HG03064 (cell line): ENCODE results near the gene CERS6.
"Not testable (repeated sequence)": the region's sequence is repeated elsewhere in the genome, so short reads cannot be mapped to it uniquely, and the experiment has no call there.

Experiments
- ATAC-seq: cut with Tn5 transposase; IDR thresholded peaks from one replicate; pipeline ENCODE4 v1.9.1; 2021; ENCODE audit warnings: low read depth; ENCODE audit not compliant: unreplicated experiment

Gene CERS6

DNA sequence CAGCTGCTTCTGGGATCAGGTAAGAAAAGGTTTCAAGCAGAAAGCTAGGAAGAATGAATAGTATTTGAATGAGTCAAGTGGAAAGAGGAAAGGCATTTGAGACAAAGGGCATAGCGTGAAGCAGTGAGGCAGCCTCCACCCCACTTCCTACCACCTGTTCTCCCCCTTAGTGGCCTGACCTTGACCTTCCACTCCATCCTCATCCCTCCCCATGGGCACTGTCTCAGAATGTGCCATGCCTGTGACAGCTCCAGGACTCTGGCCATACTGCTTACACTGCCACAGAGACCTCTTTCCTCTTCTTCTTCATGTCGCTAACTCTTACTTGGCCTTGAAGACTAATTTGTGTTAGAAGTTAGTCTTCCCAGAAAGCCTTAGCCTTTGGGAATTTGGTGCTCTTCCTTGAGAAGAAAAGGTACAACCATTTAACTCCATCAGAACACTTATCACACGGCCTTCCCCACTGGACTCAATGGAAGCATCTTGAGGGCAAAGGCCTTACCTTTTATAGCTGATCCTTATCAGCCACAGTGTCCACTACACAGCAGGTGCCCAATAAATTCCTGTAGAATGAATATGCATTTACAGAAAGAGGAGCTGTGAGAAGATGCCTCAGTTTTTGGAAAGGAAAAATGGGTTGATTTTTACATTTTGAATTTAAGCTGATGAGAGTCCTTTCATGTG lies 331.2 kb downstream of the CERS6 start:
- ATAC-seq = no peak

DNA sequence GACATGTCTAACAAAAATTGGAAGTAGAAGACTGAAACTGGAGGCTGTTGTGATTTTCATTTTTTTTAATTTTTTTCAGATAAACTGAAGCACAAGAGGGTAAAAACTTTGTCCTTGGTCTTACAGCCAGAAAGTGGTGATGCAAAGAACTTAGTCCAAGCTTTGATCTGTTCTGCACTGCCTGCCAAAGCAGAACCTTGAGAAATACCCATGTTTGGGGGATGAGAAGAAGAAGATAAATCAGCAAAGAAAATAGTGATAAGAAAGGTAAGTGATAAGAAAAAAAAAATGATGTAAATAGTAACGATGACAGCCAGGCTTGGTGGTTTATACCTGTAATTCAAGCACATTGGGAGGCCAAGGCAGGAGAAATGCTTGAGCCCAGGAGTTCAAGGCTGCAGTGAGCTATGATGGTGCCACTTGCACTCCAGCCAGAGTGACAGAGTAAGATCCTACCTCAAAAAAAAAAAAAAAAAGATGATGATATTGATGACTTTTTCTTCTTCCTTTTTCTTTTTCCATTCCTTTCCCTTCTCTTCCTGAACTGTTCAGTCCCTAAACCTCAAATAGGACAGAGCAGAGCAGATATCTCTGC lies 331.8 kb downstream of the CERS6 start:
- no peak for ATAC-seq

DNA sequence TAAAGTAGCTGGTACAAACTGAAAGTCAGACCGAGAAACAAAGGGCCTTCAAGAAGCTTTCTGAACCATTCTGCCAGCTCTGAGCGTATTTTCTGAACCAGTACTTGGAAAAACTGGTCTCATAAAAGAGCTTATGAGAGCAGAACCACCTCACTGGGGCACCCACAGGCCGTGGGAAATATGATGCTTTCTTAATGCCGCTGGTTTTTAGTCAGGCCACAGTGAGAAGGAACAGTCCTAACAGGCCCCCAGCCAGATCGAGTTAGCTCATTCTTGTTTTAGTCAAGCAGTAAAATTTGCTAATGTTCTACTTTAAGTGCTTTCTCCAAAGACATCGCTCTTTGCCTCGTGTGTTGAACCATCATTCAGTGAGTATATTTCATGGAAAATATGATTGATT lies 333.7 kb downstream of the CERS6 start:
- ATAC-seq = no peak

DNA sequence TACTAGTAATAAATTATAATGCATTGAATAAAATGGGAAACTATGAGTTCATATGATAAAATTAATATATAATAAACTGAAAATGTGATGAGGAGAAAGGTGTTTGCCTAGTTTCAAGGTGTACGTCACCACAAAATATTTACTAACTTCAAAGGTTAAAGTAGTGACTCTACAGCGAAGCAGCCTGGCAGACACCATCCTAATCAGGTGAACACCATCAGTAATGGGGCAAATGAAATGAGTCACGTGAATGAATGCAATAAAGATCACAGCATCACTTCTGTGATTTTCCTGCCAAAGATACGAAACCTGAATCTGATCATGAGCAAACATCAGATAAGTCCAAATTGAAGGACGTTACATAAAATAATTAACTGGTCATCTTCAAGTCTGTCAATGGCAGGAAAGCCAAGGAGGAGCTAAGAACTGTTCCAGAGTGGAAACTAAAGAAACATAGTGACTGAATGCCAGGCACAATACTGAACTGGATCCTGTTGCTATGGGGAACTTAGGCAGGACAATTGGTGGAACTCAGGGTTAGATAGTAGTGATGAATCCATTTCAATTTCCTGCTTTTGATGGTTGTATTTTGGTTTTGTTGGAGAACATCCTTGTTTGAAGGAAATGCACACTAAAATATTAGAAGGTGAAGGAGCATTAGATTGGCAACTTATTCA lies 334.3 kb downstream of the CERS6 start:
- ATAC-seq = no peak

DNA sequence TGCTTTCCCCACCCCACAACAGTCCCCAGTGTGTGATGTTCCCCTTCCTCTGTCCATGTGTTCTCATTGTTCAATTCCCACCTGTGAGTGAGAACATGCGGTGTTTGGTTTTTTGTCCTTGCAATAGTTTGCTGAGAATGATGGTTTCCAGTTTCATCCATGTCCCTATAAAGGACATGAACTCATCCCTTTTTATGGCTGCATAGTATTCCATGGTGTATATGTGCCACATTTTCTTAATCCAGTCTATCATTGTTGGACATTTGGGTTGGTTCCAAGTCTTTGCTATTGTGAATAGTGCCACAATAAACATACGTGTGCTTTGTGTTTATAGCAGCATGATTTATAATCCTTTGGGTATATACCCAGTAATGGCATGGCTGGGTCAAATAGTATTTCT lies 335.1 kb downstream of the CERS6 start:
- not testable (repeated sequence) for ATAC-seq

DNA sequence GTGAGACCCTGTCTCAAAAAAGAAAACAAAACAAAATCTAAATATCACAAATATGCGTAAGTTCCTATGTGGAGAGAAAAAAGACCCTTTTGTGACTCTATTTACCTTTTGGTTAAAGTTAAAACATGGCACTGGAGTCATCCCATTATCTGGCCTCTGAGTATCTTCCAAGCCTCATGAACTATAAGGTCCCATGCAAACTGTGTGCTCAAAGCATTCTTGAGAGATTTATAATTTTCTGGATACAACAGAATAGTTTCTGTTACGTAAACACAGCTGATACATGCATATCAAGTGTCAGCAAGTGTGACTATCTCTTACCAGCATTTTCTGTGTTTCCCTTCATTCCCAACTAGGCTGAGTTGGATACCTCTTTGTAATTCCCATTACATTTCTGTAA lies 337.5 kb downstream of the CERS6 start:
- ATAC-seq = no peak

DNA sequence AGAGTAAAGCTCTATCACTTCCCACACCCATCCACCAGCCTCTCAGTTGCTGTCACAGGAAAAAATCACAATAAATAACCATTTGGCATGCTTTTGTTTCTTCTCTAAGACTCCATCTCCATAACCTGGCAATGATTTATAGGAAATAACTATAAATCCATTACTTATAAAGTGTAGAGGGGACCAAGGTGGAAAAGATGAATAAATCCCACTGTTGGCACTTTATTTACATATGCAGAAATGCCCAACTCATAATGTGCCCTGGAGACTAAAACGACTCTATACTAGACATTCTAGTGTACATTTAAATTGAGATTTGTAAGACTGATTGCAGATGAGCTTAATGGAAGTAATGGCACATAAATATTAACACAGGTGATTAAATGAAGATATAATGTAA lies 338.9 kb downstream of the CERS6 start:
- ATAC-seq = no peak

DNA sequence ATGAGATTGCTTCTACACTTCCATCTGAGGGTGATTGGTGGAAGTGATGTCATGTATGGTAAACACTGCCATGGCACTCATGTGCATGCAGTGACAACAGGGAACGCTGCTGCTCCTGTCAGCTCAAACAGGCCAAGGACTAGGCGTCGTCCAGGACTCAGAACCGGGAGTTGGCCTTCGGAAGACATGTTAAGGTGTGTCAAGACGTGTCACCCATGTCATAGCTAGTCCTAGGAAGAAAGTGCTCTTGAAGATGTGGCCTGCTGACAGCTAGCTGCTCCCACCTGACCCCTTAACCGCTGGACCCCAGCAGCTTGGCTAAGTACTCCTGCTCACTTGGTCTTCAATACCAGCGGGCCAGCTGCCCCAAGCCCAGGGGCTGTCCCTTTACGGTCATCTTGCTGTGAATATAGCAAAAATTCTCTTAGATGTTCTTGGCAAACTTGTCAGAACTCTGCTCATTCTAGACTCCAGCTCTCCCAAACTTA lies 340.1 kb downstream of the CERS6 start:
- no peak for ATAC-seq

DNA sequence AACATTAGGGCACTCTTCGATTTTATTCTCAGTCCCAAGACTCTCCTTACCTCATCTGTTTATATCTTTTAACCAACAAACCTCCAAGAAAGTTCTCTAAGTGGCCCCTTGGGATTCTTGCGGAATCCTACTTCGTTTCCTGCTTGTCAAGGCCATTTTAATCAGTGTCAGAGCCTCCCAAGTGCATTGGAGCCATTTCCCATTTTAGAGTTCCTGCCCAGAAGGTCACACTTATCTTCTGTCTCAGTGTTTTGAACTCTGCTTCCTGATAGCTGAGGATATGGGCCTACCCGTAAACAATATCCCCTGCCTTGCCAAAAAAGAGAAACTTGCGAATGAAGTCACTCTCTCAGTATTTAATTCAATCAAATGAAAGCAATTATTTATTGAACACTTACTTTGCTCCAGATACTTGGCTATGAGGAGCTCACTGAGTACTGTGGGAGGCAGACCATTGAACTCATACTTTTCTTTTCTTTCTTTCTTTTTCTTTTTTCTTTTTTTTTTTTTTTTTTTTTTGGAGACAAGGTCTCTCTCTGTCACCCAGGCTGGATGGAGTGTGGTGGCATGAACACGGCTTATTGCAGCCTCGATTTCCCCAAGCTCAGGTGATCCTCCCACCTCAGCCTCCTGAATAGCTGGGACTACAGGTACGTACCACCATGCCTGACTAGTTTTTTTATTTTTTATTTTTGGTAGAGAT lies 340.7 kb downstream of the CERS6 start:
- ATAC-seq = no peak

DNA sequence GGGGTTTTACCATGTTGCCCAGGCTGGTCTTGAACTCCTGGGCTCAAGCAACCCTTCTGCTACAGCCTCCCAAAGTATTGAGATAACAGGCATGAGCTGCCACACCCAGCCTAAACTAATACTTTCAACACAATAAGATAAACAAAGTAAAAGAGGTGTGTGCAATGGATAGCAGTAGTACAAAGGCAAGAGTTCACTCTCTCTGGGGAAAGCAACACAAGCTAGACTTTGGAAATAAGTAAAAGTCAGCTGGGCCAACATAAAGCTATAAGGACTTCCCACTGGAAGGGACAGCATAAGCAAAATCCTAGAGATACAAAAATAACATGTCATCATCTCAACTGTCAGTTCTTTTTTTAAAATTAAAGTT lies 341.2 kb downstream of the CERS6 start:
- no peak for ATAC-seq

DNA sequence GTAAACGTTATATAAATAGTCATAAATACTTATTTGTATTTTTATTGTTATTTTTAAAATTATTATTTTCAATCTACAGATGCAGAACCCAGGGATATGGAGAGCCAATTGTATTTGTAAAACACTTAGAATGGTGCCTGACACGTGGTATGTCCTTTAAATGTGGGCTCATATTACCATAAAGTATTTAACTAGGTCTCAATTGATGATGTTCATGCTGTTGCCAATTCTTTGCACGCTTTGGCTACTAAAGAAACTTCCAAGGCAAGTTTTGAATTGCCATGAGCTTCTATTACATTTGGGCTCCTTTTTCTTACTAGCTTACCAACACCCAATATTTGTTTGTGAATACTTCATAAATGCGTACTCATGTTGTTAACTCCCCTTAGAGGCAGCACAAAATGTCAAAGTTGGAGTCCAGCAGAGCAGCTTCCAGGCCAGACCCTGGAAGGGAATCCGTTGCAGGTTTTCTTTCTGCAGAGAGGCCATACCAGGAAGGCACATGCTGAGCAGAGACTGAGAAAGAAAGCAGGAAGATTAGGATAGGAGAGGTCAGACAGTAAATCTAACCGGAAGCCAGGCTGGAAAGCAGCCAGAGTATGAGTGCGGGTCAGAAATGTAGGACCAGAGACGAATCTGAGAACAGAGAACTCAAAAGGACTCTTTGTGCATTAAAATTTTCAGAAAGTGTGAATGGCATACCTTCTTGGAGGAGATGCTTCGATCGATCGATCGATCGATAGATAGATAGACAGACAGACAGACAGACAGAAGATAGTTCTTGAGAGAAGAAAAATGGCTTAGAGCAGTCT lies 342.2 kb downstream of the CERS6 start:
- ATAC-seq = no peak

DNA sequence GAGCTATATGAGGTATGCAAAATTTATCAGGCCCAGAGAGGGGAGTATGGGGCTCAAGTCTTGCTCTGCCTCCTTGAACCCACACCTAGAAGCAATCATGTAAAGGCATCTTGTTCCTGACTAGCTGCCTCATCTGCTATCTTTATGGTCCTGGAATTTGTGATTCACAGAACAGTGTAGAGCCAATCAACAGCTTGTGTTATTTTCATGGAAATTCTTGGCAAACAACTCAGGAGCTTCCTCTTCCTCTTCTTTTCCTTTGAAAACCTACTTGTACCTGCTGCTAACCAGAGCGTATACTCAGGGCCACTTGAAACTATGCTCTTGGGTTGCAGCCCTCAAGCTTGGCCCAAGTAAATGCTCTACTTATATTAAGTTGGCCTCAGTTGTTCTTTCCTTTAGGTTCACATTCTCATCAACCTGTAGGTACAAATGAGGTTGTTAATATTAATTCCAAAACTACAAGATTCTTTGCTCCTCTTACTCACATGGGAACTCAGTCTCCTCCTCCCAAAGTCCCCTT lies 342.9 kb downstream of the CERS6 start:
- no peak for ATAC-seq

DNA sequence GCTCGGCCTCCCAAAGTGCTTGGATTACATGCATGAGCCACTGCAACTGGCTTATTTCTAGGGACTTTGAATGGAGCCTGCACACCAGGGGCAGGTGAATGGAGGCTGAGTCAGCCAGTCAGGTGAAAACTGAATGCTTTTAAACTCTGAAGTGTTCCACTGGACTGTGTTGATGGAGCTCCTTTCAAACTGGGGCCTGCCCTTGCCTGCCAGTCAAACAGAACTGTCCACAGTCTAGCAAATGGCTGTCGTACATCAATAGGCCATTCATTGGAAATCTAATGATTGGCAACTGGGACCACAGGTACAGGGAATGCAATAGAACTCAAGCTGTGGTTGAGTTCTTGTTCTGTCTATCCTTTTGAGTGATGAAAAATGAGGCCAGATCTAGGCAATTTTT lies 345.4 kb downstream of the CERS6 start:
- ATAC-seq = no peak

DNA sequence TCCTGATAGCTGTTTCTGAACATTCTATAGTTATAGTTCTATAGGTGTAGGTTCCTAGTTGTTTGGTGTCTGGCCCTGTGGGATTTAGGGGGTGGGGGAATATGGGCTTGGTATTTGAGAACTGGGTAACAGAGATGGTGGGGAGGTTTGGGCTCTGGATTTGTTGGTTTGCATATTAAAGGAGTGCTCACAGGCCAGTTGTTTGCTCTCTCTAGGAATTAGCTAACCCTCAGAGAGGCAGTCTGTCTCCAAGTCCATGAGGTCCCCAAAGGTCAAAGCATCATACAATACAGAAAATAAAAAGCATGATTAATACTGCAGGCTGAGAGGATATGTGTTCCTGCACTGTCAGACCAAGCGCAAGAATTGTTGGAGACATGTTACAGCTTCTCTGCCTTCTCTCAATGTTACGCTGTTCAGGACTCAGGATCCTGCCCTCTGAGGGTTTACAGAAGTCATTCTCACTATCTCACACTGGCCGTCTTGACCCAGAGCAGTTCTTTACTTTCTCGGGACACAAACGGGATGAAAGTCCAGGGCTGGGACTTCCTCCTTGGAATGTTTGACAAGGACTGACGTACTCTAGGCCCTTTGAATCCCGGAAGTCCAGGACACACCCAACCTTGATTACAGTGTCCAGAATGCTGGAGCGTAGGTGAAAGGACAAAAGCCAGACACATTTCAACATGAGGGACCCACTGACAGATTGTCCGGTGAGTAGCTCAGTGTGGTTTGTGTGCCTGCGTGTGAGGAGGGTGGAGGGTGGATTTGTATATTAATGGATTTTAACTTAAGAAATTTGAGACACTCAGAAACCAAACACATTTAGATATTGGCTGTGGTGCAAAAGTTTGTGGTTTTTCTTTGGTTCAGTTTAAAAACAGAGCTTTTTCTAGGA lies 346.1 kb downstream of the CERS6 start, which contains the start of gene NOSTRIN:
TSS of gene NOSTRIN (plus strand) at position 677 of the 898 bp plus-strand sequence. CDS start at position 687, 10 bp downstream.
- ATAC-seq = no peak

DNA sequence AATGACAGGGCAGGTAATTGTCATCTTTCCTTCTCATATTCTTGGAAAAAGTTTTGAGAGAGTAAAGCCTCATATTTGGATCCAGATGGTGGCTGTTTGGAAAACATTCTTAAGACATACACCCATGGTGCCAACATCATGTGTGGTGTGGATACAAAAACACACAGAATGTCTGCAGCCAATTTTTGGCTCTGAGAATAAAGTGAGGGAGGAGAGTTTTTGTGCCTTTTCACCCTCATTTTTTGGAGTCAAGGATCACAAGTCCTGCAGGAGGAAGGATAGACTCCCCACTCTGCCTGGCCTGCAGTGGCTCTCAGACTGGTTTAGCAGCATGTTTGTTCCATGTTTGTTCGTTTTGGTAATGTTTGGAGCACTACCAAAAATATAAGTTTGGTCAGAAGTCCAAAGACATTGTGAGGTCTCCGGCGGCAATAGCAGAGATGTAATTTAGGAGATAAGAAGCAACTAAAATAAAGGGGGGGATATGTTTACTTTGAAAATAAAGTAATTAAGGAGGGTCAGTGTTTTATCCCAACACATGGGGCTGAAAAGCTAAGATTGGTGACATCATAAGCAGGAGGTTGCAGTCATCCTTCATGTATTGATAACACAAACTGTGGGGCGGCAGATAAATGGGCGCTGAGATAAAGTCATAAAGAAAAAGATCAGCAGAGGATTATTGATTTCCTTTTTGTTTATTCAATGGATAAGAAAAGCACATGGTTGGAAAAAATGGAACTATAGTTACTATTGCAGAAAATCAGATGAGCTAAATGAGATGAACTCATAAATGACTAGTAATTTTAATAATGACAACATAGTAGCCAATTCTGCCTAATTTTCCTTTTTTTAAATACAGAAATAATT lies 347.0 kb downstream of the CERS6 start:
- no peak for ATAC-seq

DNA sequence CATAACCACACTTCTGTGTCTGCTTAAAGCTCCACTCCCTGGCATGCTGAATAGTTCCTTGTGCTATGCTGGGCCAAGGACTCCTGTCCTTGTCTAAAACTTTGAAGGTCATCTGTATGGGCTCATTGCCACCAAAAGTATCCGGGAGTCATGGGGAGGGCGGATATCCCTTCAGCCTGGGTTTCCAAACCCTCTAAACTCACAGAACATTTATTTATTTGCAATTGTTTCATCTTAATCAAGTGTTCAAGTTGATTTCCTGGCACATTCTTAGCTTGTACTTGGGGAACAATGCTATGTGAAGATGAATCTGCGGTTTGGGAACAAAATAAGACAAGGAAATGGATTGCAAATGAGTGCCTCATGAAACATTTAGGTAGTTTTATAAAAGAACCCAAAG lies 348.1 kb downstream of the CERS6 start:
- no peak for ATAC-seq

DNA sequence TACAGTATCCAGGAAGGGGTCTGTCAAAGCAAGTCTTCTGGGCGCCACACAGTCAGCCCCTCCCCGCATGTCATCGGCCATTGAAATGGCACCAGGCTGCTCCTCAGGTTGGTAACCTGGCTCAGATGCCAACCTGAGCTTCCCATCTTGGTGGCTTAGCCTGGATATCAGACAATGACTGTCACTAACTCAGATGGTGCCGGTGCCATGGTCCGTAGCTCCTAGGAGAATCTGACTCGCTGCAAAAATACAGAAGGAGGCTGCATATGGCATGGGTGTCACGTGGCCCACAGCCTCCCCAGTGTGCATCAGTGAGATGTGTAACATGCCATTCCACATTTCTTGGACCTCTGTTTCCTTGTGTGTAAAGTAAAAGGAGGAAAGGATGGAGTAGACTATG lies 349.5 kb downstream of the CERS6 start:
- no peak for ATAC-seq

DNA sequence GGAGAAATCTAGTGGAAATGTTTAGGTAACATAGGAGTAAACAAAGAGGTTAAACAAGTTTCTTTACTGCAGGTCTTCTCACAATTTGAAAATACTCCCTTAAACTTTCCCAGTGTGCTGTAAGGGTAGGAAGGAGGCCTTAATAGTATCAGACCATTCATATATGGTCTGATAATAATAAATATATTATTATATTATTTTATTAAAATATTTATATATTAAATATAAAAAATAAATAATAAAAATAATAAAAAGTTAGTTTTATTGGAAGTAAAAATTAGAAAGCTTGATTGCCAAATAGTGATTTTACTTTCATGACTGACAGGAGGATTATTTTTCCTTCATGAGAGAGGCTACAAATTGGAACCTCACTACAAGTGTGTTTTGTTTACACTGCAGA lies 353.5 kb downstream of the CERS6 start:
- ATAC-seq = no peak
